ENCODE data around the gene INPP5D. TPM values are rescaled to one million over a fixed set of nuclear protein-coding genes. Genes with fewer than 3 reads are reported as not detected.

The INPP5D gene
- polyA plus RNA-seq, 2 of the 4 experiments (the other 2 are of a cell fraction) = 0.26 to 0.53 TPM

DNA sequence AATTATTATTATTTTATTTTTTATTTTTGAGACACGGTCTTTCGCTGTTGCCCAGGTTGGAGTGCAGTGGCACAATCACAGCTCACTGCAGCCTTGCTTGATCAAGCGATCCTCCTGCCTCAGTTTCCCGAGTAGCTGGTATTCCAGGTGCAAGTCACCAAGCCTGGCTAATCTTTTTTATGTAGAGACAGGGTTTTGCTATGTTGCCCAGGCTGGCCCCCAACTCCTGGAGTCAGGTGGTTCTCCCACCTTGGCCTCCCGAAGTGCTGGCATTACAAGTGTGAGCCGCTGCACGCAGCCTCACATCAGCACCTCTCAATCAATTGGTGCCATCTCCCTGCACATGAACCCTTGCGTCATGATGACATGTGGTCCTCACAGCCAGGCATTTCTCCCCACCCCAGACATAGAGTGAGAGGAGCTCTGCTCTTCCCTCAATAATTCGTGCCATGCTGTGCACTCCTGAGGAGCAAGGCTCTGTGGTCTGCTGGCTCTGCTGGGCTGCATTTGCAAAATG is 5.9 kb downstream of the INPP5D start:
- TF ChIP-seq ZSCAN20 (CRISPR knock-in tag; IDR thresholded peaks at IDR 0.05) (no peak), MAFK (IDR thresholded peaks at IDR 0.05; ENCODE audit: partially characterized antibody) (no peak), HOXB13 (CRISPR knock-in tag; IDR thresholded peaks at IDR 0.05; ENCODE audit: low read depth) (no peak), MYC (IDR thresholded peaks at IDR 0.05; ENCODE audit: borderline replicate concordance, low read length) (no peak), BHLHE40 (IDR thresholded peaks at IDR 0.05; ENCODE audit: low read depth, low read length) (no peak), EHF (CRISPR knock-in tag; IDR thresholded peaks at IDR 0.05) (no peak), SMC3 (IDR thresholded peaks at IDR 0.05) (no peak), FOSL2 (IDR thresholded peaks at IDR 0.05) (no peak), FOSL2 (CRISPR knock-in tag; IDR thresholded peaks at IDR 0.05) (no peak), MAZ (IDR thresholded peaks at IDR 0.05; ENCODE audit: borderline replicate concordance, low read depth, low read length) (no peak), FOXS1 (CRISPR knock-in tag; IDR thresholded peaks at IDR 0.05) (no peak)
- TF ChIP-seq, protein P1, sequence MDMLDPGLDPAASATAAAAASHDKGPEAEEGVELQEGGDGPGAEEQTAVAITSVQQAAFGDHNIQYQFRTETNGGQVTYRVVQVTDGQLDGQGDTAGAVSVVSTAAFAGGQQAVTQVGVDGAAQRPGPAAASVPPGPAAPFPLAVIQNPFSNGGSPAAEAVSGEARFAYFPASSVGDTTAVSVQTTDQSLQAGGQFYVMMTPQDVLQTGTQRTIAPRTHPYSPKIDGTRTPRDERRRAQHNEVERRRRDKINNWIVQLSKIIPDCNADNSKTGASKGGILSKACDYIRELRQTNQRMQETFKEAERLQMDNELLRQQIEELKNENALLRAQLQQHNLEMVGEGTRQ (IDR thresholded peaks at IDR 0.05) = no peak
- TF ChIP-seq, protein P2, sequence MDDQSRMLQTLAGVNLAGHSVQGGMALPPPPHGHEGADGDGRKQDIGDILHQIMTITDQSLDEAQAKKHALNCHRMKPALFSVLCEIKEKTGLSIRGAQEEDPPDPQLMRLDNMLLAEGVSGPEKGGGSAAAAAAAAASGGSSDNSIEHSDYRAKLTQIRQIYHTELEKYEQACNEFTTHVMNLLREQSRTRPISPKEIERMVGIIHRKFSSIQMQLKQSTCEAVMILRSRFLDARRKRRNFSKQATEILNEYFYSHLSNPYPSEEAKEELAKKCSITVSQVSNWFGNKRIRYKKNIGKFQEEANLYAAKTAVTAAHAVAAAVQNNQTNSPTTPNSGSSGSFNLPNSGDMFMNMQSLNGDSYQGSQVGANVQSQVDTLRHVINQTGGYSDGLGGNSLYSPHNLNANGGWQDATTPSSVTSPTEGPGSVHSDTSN (IDR thresholded peaks at IDR 0.05) = no peak
- TF ChIP-seq, protein P3, sequence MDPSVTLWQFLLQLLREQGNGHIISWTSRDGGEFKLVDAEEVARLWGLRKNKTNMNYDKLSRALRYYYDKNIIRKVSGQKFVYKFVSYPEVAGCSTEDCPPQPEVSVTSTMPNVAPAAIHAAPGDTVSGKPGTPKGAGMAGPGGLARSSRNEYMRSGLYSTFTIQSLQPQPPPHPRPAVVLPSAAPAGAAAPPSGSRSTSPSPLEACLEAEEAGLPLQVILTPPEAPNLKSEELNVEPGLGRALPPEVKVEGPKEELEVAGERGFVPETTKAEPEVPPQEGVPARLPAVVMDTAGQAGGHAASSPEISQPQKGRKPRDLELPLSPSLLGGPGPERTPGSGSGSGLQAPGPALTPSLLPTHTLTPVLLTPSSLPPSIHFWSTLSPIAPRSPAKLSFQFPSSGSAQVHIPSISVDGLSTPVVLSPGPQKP (IDR thresholded peaks at IDR 0.05; ENCODE audit: low read depth, low read length) = no peak
- TF ChIP-seq, protein P4, sequence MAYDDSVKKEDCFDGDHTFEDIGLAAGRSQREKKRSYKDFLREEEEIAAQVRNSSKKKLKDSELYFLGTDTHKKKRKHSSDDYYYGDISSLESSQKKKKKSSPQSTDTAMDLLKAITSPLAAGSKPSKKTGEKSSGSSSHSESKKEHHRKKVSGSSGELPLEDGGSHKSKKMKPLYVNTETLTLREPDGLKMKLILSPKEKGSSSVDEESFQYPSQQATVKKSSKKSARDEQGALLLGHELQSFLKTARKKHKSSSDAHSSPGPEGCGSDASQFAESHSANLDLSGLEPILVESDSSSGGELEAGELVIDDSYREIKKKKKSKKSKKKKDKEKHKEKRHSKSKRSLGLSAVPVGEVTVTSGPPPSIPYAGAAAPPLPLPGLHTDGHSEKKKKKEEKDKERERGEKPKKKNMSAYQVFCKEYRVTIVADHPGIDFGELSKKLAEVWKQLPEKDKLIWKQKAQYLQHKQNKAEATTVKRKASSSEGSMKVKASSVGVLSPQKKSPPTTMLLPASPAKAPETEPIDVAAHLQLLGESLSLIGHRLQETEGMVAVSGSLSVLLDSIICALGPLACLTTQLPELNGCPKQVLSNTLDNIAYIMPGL (CRISPR knock-in tag; IDR thresholded peaks at IDR 0.05; ENCODE audit: borderline replicate concordance) = no peak
- WGBS (ENCODE audit: missing lambda C conversion rate) = 79% methylated on average over 9 of the region's 9 CpGs
- H3K27ac ChIP-seq = no peak overlapping the region
- no peaks in the 10 kb centered on the region for H3K4me1 ChIP-seq
- CTCF ChIA-PET = interaction anchor here (0.6 to 6.7 kb wide), 2 partner anchors 12 to 359 kb away, joined by 4 to 45 read pairs; no protein-coding TSS in a partner anchor
- FAIRE-seq (no peak), ATAC-seq (no peak), DNase-seq (ENCODE audit: low read depth in 1 of 2, low spot score in 1 of 2) (no peak)
- no peaks in the 10 kb centered on the region for H3K9me3 ChIP-seq
- POLR2A ChIA-PET = no interaction called here
- H3K4me2 ChIP-seq = no peak overlapping the region
- no peak overlapping the region for H3K4me3 ChIP-seq

DNA sequence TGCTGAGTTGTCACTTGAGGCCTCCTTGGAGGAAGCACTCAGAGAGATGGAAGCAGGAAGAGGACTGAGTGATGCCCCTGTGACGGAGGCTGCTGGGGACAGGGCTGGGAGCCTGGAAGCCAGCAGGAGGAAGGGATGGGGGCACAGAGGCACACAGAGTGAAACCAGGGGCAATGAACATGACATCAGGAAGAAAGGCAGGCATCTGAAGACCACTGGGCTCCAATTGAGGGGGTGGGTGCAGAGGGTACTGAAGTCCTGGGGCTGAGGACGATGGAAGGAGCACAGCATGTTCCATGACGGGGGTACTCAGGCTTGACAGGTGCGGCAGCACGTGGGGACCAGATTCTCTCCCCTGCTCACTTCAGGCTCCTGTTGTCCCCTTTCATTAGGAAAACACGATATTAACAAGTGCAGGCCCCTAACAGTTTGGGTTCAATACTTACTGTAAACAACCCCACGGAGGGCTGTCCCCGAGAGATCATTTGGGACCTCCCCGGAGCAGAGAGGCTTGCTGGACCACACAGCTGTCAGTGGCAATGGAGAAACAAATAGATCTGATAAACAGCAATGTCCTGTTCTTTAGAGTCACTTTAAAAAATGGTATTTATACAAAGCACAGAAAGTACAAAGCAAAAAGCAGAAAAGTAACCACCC is 8.7 kb downstream of the INPP5D start:
- Histone ChIP-seq H3K4me2 (no peak overlapping the region), H3K9me3 (peaks cover 12% of the 10 kb centered on the region), H3K27ac (no peak overlapping the region), H3K4me3 (no peak overlapping the region), H3K4me1 (no peaks in the 10 kb centered on the region)
- TF ChIP-seq, protein P3 (IDR thresholded peaks at IDR 0.05; ENCODE audit: low read depth, low read length) = no peak
- TF ChIP-seq HEYL (CRISPR knock-in tag; IDR thresholded peaks at IDR 0.05) = no peak
- no peak for FAIRE-seq
- DNase-seq (ENCODE audit: low read depth in 1 of 2, low spot score in 1 of 2) = no peak
- WGBS (ENCODE audit: missing lambda C conversion rate) = 71% methylated on average over 9 of the region's 9 CpGs
- ATAC-seq = no peak
- ChIA-PET POLR2A (no interaction called here), CTCF (interaction anchor here (0.8 to 6.7 kb wide), 2 partner anchors 9 to 15 kb away, joined by 3 to 45 read pairs; no protein-coding TSS in a partner anchor)

All from A549 (cell line).